GM12878 (cell line): ENCODE data around the gene CRYZL1. TPM values are rescaled to one million over a fixed set of nuclear protein-coding genes. Genes with fewer than 3 reads are reported as not detected.
A peak's percentile ranks its signal among the peaks of the same experiment; 100 is the strongest.

ENCODE experiments used
- BRCA1 ChIP-seq: IDR thresholded peaks from 2 replicates; pipeline ENCODE4 v1.6.1; 2011; ENCODE audit warnings: low read depth, low read length, improper control_type of control experiment
- SMC3 ChIP-seq: IDR thresholded peaks from 2 replicates; pipeline ENCODE4 v1.6.1; 2011; ENCODE audit warnings: low read length, improper control_type of control experiment, borderline replicate concordance
- SUPT20H ChIP-seq: IDR thresholded peaks from 2 replicates; pipeline ENCODE4 v1.6.1; 2011; ENCODE audit warnings: low read depth, mild to moderate bottlenecking, low read length, moderate library complexity, borderline replicate concordance; ENCODE audit not compliant: control insufficient read depth
- TAF1 ChIP-seq: IDR thresholded peaks from 2 replicates; pipeline ENCODE4 v1.6.1; 2011; ENCODE audit warnings: mild to moderate bottlenecking, low read depth, low read length, borderline replicate concordance
- polyA plus RNA-seq, 11 experiments: library from polyadenylated mRNA; depleted of rRNA in 4 of 11; unstranded in 6 of 11; stranded (reverse) in 5 of 11; fragments of >200 nt; fragmentation: Nextera tagmentation in 4 of 11; fragmentation: Illumina TruSeq in 1 of 11; extraction: Ambion mirVana in 4 of 11; extraction: Trizol in 1 of 11; gene quantifications; 1 replicate in 1 of 11; 2 replicates in 10 of 11; pipeline versions ENCODE4 v1.2.1 to v1.2.3, GENCODE V29; 2011 to 2016; ENCODE audit warnings: inconsistent platforms in 2 of 11, missing spikeins in 2 of 11, low read depth in 1 of 11
- total RNA-seq, 4 experiments: library from RNA; depleted of rRNA in 3 of 4; stranded (reverse); fragments of >200 nt in 3 of 4; fragmentation: Illumina TruSeq in 1 of 4; extraction: Trizol in 1 of 4; gene quantifications; 2 replicates each; pipeline versions ENCODE4 v1.2.1 to v1.2.3, GENCODE V29; 2013 to 2021
- TF ChIP-seq, protein P1 (sequence below): fragments of 450-650 bp; formaldehyde crosslinking; IDR thresholded peaks from 2 replicates; pipeline ENCODE4 v1.5.0; 2022; ENCODE audit warnings: mild to moderate bottlenecking, missing genetic modification characterization
- TF ChIP-seq, protein P2 (sequence below): fragments of 450-650 bp; IDR thresholded peaks from 2 replicates; pipeline ENCODE4 v1.6.1; 2018; ENCODE audit warnings: mild to moderate bottlenecking, low read depth, moderate library complexity; ENCODE audit not compliant: partially characterized antibody
- TF ChIP-seq, protein P3 (sequence below): IDR thresholded peaks from 2 replicates; pipeline ENCODE4 v1.6.1; 2011; ENCODE audit warnings: low read depth, low read length, improper control_type of control experiment, borderline replicate concordance

Gene CRYZL1
- total and polyA plus RNA-seq, 10 of the 15 experiments (the other 5 are each of a cell fraction or from before 2014, with no cell fraction given): 14.3 to 72.4 (median 30.7) TPM

DNA sequence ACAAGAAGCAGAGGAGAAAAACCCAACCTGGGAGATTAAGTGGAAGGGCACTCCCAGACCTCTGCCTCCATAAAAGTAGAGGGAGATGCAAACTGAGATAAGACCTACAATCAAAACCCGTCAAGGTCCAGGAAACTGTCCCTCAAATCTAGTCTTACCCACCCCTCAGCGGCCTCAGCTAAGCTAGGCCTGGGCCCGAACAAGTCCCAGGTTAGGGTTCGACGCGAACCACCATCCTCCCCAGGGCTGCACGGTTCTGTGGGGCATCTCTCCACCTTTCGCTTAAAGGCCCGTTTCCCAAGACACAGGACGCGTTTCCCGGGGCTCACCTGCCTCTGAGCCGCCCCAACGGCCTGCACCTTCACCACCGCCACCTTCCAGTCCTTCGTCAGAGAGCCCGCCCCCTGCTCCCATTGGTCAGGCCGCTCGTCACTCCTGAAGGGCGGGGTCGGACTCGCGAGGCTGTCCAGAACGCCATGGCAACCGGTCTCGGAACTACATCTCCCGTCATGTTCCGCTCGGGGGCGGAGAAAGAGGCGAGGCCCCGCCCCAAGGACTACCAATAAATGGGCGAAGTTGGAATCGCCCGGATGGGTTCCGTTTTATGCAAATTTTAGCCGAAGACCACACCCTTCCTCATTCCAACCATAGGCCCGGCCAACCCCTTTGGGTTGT is at the start of gene CRYZL1 (continued):
- TF ChIP-seq, protein P1, sequence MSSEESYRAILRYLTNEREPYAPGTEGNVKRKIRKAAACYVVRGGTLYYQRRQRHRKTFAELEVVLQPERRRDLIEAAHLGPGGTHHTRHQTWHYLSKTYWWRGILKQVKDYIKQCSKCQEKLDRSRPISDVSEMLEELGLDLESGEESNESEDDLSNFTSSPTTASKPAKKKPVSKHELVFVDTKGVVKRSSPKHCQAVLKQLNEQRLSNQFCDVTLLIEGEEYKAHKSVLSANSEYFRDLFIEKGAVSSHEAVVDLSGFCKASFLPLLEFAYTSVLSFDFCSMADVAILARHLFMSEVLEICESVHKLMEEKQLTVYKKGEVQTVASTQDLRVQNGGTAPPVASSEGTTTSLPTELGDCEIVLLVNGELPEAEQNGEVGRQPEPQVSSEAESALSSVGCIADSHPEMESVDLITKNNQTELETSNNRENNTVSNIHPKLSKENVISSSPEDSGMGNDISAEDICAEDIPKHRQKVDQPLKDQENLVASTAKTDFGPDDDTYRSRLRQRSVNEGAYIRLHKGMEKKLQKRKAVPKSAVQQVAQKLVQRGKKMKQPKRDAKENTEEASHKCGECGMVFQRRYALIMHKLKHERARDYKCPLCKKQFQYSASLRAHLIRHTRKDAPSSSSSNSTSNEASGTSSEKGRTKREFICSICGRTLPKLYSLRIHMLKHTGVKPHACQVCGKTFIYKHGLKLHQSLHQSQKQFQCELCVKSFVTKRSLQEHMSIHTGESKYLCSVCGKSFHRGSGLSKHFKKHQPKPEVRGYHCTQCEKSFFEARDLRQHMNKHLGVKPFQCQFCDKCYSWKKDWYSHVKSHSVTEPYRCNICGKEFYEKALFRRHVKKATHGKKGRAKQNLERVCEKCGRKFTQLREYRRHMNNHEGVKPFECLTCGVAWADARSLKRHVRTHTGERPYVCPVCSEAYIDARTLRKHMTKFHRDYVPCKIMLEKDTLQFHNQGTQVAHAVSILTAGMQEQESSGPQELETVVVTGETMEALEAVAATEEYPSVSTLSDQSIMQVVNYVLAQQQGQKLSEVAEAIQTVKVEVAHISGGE (CRISPR knock-in tag): no peak
- TF ChIP-seq, protein P2, sequence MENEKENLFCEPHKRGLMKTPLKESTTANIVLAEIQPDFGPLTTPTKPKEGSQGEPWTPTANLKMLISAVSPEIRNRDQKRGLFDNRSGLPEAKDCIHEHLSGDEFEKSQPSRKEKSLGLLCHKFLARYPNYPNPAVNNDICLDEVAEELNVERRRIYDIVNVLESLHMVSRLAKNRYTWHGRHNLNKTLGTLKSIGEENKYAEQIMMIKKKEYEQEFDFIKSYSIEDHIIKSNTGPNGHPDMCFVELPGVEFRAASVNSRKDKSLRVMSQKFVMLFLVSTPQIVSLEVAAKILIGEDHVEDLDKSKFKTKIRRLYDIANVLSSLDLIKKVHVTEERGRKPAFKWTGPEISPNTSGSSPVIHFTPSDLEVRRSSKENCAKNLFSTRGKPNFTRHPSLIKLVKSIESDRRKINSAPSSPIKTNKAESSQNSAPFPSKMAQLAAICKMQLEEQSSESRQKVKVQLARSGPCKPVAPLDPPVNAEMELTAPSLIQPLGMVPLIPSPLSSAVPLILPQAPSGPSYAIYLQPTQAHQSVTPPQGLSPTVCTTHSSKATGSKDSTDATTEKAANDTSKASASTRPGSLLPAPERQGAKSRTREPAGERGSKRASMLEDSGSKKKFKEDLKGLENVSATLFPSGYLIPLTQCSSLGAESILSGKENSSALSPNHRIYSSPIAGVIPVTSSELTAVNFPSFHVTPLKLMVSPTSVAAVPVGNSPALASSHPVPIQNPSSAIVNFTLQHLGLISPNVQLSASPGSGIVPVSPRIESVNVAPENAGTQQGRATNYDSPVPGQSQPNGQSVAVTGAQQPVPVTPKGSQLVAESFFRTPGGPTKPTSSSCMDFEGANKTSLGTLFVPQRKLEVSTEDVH: no peak
- TF ChIP-seq BRCA1 (0 out of 2 replicates have a peak, but pooled peaks have one; percentile 38), TAF1 (peak; percentile 62; the same call in 1 of the 2 replicates), SMC3 (no peak), SUPT20H (no peak)
- TF ChIP-seq, protein P3, sequence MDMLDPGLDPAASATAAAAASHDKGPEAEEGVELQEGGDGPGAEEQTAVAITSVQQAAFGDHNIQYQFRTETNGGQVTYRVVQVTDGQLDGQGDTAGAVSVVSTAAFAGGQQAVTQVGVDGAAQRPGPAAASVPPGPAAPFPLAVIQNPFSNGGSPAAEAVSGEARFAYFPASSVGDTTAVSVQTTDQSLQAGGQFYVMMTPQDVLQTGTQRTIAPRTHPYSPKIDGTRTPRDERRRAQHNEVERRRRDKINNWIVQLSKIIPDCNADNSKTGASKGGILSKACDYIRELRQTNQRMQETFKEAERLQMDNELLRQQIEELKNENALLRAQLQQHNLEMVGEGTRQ: no peak
